Measurements from ENCODE around the gene KCP. TPM values are rescaled to one million over a fixed set of nuclear protein-coding genes. Genes with fewer than 3 reads are reported as not detected.
A peak's percentile ranks its signal among the peaks of the same experiment; 100 is the strongest.

The KCP gene
- total RNA-seq, 1 donor from 2014 or later: 23.7 TPM

- H3K4me1 Mint-ChIP-seq: peaks cover 2% of the 10 kb centered on the region
Observed at GRCh38 chr7:128891942-128892269, 18.6 kb downstream of the KCP start.

GRCh38 chr7:128891110-128891941 lies 19.2 kb downstream of the KCP start:
- no peak for DNase-seq (ENCODE audit: low spot score in 2 of 2, unreplicated experiment in 2 of 2)
- peaks cover 2% of the 10 kb centered on the region for H3K4me1 Mint-ChIP-seq
- no peaks in the 10 kb centered on the region for H3K36me3 Mint-ChIP-seq
- no peak overlapping the region for H3K27ac Mint-ChIP-seq
- no peaks in the 10 kb centered on the region for H3K9me3 Mint-ChIP-seq
- H3K4me3 Mint-ChIP-seq: peak overlapping the region; percentile 31
- no peak for TF ChIP-seq CTCF (IDR thresholded peaks at IDR 0.05; ENCODE audit: unreplicated experiment)
- H3K27me3 Mint-ChIP-seq (ENCODE audit: low read depth): peaks cover 20% of the 10 kb centered on the region

More at GRCh38 chr7:128891942-128892269, 18.6 kb downstream of the KCP start:
- peaks cover 2% of the 10 kb centered on the region for H3K9me3 Mint-ChIP-seq
- no peak for TF ChIP-seq CTCF (IDR thresholded peaks at IDR 0.05; ENCODE audit: unreplicated experiment)
- H3K27ac Mint-ChIP-seq: no peak overlapping the region
- peaks cover 20% of the 10 kb centered on the region for H3K27me3 Mint-ChIP-seq (ENCODE audit: low read depth)
- no peak for DNase-seq (ENCODE audit: low spot score in 2 of 2, unreplicated experiment in 2 of 2)
- peak overlapping the region; percentile 31 for H3K4me3 Mint-ChIP-seq
- peaks cover 2% of the 10 kb centered on the region for H3K36me3 Mint-ChIP-seq

GRCh38 chr7:128890306-128891109 lies 20.0 kb downstream of the KCP start:
- H3K4me3 Mint-ChIP-seq: no peak overlapping the region

GRCh38 chr7:128889121-128889520 lies 21.4 kb downstream of the KCP start:
- H3K27ac Mint-ChIP-seq: no peak overlapping the region
- H3K27me3 Mint-ChIP-seq (ENCODE audit: low read depth): peaks cover 20% of the 10 kb centered on the region
- no peak overlapping the region for H3K4me3 Mint-ChIP-seq
- no peak for DNase-seq (ENCODE audit: low spot score in 2 of 2, unreplicated experiment in 2 of 2)
- TF ChIP-seq CTCF (IDR thresholded peaks at IDR 0.05; ENCODE audit: unreplicated experiment): no peak
- no peaks in the 10 kb centered on the region for H3K36me3 Mint-ChIP-seq
- peaks cover 2% of the 10 kb centered on the region for H3K4me1 Mint-ChIP-seq
- H3K9me3 Mint-ChIP-seq: no peaks in the 10 kb centered on the region

More at GRCh38 chr7:128890306-128891109, 20.0 kb downstream of the KCP start:
- no peaks in the 10 kb centered on the region for H3K36me3 Mint-ChIP-seq
- no peaks in the 10 kb centered on the region for H3K9me3 Mint-ChIP-seq
- no peak for TF ChIP-seq CTCF (IDR thresholded peaks at IDR 0.05; ENCODE audit: unreplicated experiment)
- H3K4me1 Mint-ChIP-seq: peaks cover 2% of the 10 kb centered on the region
- no peak for DNase-seq (ENCODE audit: low spot score in 2 of 2, unreplicated experiment in 2 of 2)
- H3K27me3 Mint-ChIP-seq (ENCODE audit: low read depth): peaks cover 20% of the 10 kb centered on the region
- H3K27ac Mint-ChIP-seq: no peak overlapping the region

- H3K4me1 Mint-ChIP-seq: peaks cover 2% of the 10 kb centered on the region
- H3K27me3 Mint-ChIP-seq (ENCODE audit: low read depth): peaks cover 20% of the 10 kb centered on the region
- H3K4me3 Mint-ChIP-seq: no peak overlapping the region
- no peaks in the 10 kb centered on the region for H3K36me3 Mint-ChIP-seq
- DNase-seq (ENCODE audit: low spot score in 2 of 2, unreplicated experiment in 2 of 2): no peak
- no peaks in the 10 kb centered on the region for H3K9me3 Mint-ChIP-seq
- no peak overlapping the region for H3K27ac Mint-ChIP-seq
- TF ChIP-seq CTCF (IDR thresholded peaks at IDR 0.05; ENCODE audit: unreplicated experiment): no peak
Observed at GRCh38 chr7:128888756-128889095, 21.8 kb downstream of the KCP start.

Data from mesothelial cell of epicardium (in vitro differentiated cells).